Activated CD4-positive, alpha-beta T cell treated with anti-CD3 and anti-CD28 coated beads for 48 hours (primary cell): Measurements from ENCODE around the gene BCAS1.

Experiments used
- DNase-seq: peaks from one replicate; pipeline ENCODE4 v3.0.0-alpha.2; 2020

BCAS1 gene

GRCh38 chr20:54076259-54076658 is 5.9 kb upstream of the BCAS1 start:
- DNase-seq = no peak

GRCh38 chr20:54075322-54075721 is 4.9 kb upstream of the BCAS1 start:
- no peak for DNase-seq

GRCh38 chr20:54074511-54074910 is 4.1 kb upstream of the BCAS1 start:
- DNase-seq = no peak

- DNase-seq = no peak
Observed at GRCh38 chr20:54073288-54073687, 2.9 kb upstream of the BCAS1 start.

- DNase-seq = no peak
Observed at GRCh38 chr20:54069501-54069971, 858 bp downstream of the BCAS1 start.

- no peak for DNase-seq
Observed at GRCh38 chr20:54068966-54069365, 1.4 kb downstream of the BCAS1 start.

- DNase-seq = no peak
Observed at GRCh38 chr20:54068495-54068894, 1.9 kb downstream of the BCAS1 start.

- no peak for DNase-seq
Observed at GRCh38 chr20:54067606-54068174, 2.7 kb downstream of the BCAS1 start.

GRCh38 chr20:54065601-54066038 is 4.8 kb downstream of the BCAS1 start:
- DNase-seq = no peak

- DNase-seq = no peak
Observed at GRCh38 chr20:54064939-54065338, 5.5 kb downstream of the BCAS1 start.

GRCh38 chr20:54063992-54064676 is 6.3 kb downstream of the BCAS1 start:
- DNase-seq = peak; percentile 11

- DNase-seq = no peak
Observed at GRCh38 chr20:54063580-54063979, 6.8 kb downstream of the BCAS1 start.

GRCh38 chr20:54062812-54063280 is 7.5 kb downstream of the BCAS1 start:
- no peak for DNase-seq

GRCh38 chr20:54061101-54061881 is 9.1 kb downstream of the BCAS1 start:
- DNase-seq = no peak

GRCh38 chr20:54059691-54060364 is 10.6 kb downstream of the BCAS1 start:
- no peak for DNase-seq

GRCh38 chr20:54058420-54059139 is 11.8 kb downstream of the BCAS1 start:
- no peak for DNase-seq

- DNase-seq = no peak
Observed at GRCh38 chr20:54056762-54057639, 13.4 kb downstream of the BCAS1 start.

GRCh38 chr20:54054516-54054915 is 15.9 kb downstream of the BCAS1 start:
- no peak for DNase-seq

GRCh38 chr20:54051068-54051467 is 19.3 kb downstream of the BCAS1 start:
- DNase-seq = no peak

GRCh38 chr20:54048891-54049545 is 21.4 kb downstream of the BCAS1 start:
- DNase-seq = no peak

- DNase-seq = no peak
Observed at GRCh38 chr20:54048481-54048880, 21.9 kb downstream of the BCAS1 start.
